Suprapubic skin (tissue), 4 donors: ENCODE data around the gene PCNX2. TPM values are rescaled to one million over a fixed set of nuclear protein-coding genes. Genes with fewer than 3 reads are reported as not detected.

Experiments
- DNase-seq, 2 donors: peaks; one replicate each; pipeline ENCODE4 v3.0.0-alpha.2; 2019; ENCODE audit warnings: low spot score in 2 of 2
- H3K27ac ChIP-seq: fragments of 200-600 bp; sonication (generic); one replicate; pipeline ENCODE4 v1.5.1; 2019
- H3K27me3 ChIP-seq: fragments of 200-600 bp; sonication (generic); one replicate; pipeline ENCODE4 v1.5.1; 2019
- H3K36me3 ChIP-seq: fragments of 200-600 bp; sonication (generic); one replicate; pipeline ENCODE4 v1.5.1; 2019
- H3K4me1 ChIP-seq: fragments of 200-600 bp; sonication (generic); one replicate; pipeline ENCODE4 v1.5.1; 2019
- H3K4me3 ChIP-seq: fragments of 200-600 bp; sonication (generic); one replicate; pipeline ENCODE4 v1.5.1; 2019; ENCODE audit warnings: mild to moderate bottlenecking
- H3K9me3 ChIP-seq: fragments of 200-600 bp; sonication (generic); one replicate; pipeline ENCODE4 v1.5.1; 2019
- EP300 ChIP-seq: sonication (generic); formaldehyde crosslinking; IDR thresholded peaks from one replicate; pipeline ENCODE4 v1.6.1; 2017; ENCODE audit warnings: antibody characterized with exemption
- POLR2A ChIP-seq, 2 donors: fragments of 450-650 bp; IDR thresholded peaks; one replicate each; pipeline ENCODE4 v1.6.1; 2017; ENCODE audit warnings: antibody characterized with exemption in 2 of 2, mild to moderate bottlenecking in 2 of 2, moderate library complexity in 2 of 2
- POLR2AphosphoS5 ChIP-seq, 3 donors: sonication (generic); formaldehyde crosslinking; IDR thresholded peaks; one replicate each; pipeline ENCODE4 v1.6.1; 2017; ENCODE audit warnings: antibody characterized with exemption in 3 of 3
- WGBS: methylation state at CpG from one replicate; pipeline ENCODE4 v1.1.5; 2018; 5-methylcytosine and 5-hydroxymethylcytosine counted together
- total RNA-seq, 4 donors: library from RNA; depleted of rRNA; stranded (reverse); fragments of >200 nt; gene quantifications; one replicate each; pipeline ENCODE4 v1.1.0, GENCODE V29; 2016
- TF ChIP-seq, protein P1 (sequence below), 2 donors: fragments of 200-600 bp in 1 of 2; fragments of 450-650 bp in 1 of 2; sonication (generic) in 1 of 2; IDR thresholded peaks; one replicate each; pipeline ENCODE4 v1.5.1; 2016 to 2019; ENCODE audit warnings: antibody characterized with exemption in 2 of 2, mild to moderate bottlenecking in 1 of 2, moderate library complexity in 1 of 2

PCNX2 gene
- total RNA-seq, 4 donors from 2014 or later = 8.9 to 21.4 (median 14.3) TPM

- TF ChIP-seq, protein P1, sequence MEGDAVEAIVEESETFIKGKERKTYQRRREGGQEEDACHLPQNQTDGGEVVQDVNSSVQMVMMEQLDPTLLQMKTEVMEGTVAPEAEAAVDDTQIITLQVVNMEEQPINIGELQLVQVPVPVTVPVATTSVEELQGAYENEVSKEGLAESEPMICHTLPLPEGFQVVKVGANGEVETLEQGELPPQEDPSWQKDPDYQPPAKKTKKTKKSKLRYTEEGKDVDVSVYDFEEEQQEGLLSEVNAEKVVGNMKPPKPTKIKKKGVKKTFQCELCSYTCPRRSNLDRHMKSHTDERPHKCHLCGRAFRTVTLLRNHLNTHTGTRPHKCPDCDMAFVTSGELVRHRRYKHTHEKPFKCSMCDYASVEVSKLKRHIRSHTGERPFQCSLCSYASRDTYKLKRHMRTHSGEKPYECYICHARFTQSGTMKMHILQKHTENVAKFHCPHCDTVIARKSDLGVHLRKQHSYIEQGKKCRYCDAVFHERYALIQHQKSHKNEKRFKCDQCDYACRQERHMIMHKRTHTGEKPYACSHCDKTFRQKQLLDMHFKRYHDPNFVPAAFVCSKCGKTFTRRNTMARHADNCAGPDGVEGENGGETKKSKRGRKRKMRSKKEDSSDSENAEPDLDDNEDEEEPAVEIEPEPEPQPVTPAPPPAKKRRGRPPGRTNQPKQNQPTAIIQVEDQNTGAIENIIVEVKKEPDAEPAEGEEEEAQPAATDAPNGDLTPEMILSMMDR (IDR thresholded peaks at IDR 0.05) = no peak
- TF ChIP-seq POLR2AphosphoS5 (IDR thresholded peaks at IDR 0.05) = no peak
- no peak for TF ChIP-seq POLR2A (IDR thresholded peaks at IDR 0.05)
- no peak for TF ChIP-seq EP300
- Histone ChIP-seq H3K4me1 (no peaks in the 10 kb centered on the region), H3K9me3 (no peaks in the 10 kb centered on the region), H3K36me3 (peaks cover 12% of the 10 kb centered on the region), H3K27me3 (no peaks in the 10 kb centered on the region), H3K4me3 (no peak overlapping the region), H3K27ac (no peak overlapping the region)
- WGBS = 88% methylated on average over 3 of the region's 3 CpGs
- peak in 1 of 2 donors; percentile 44 for DNase-seq
These were observed 303.3 kb downstream of the PCNX2 start for GRCh38 chr1:232992227-232992626.

GRCh38 chr1:232991238-232991637, 304.3 kb downstream of the PCNX2 start:
- Histone ChIP-seq H3K9me3 (no peaks in the 10 kb centered on the region), H3K27ac (no peak overlapping the region), H3K36me3 (peaks cover 10% of the 10 kb centered on the region), H3K4me1 (no peaks in the 10 kb centered on the region), H3K4me3 (no peak overlapping the region), H3K27me3 (no peaks in the 10 kb centered on the region)
- DNase-seq = peak in 1 of 2 donors; percentile 47
- TF ChIP-seq POLR2AphosphoS5 (IDR thresholded peaks at IDR 0.05) (no peak), EP300 (no peak)
- WGBS = 88% methylated on average over 7 of the region's 7 CpGs

- Histone ChIP-seq H3K27ac (no peak overlapping the region), H3K4me1 (no peaks in the 10 kb centered on the region), H3K36me3 (peaks cover 9% of the 10 kb centered on the region), H3K27me3 (no peaks in the 10 kb centered on the region), H3K4me3 (no peak overlapping the region), H3K9me3 (no peaks in the 10 kb centered on the region)
- WGBS = 95% methylated on average over 13 of the region's 20 CpGs
- TF ChIP-seq EP300 (no peak), POLR2AphosphoS5 (IDR thresholded peaks at IDR 0.05) (no peak), POLR2A (IDR thresholded peaks at IDR 0.05) (no peak)
- TF ChIP-seq, protein P1 (IDR thresholded peaks at IDR 0.05) = no peak
- peak in 1 of 2 donors; percentile 70 for DNase-seq
These were observed 305.1 kb downstream of the PCNX2 start for GRCh38 chr1:232990176-232991128.

DNA sequence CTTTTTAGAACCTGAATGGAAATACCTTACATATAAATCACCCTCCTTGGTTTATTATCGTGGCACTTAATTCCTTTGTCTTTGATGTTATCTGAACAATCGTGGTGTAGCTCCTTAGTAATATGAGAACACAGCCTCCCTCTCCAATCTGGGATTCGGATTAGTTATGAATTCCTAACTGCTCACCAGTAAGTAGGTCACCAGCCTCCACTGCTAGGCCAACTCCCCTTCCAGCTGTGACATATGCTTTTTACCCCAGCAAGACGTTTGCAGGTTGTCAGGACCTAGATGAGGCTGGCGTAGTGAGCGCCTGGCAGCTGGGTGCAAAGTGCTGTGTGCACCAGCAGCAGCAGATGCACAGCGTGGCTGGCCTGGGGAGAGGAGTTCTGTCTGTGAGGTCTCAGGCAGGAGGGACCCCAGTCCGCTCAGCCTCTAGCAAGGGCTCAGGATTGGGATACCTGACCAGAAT, 306.9 kb downstream of the PCNX2 start:
- DNase-seq = peak in 1 of 2 donors; percentile 60
- no peak for TF ChIP-seq POLR2A (IDR thresholded peaks at IDR 0.05)
- TF ChIP-seq POLR2AphosphoS5 (IDR thresholded peaks at IDR 0.05) = no peak
- TF ChIP-seq, protein P1 (IDR thresholded peaks at IDR 0.05) = no peak
- TF ChIP-seq EP300 = no peak
- Histone ChIP-seq H3K9me3 (no peaks in the 10 kb centered on the region), H3K27ac (no peak overlapping the region), H3K27me3 (no peaks in the 10 kb centered on the region), H3K4me1 (no peaks in the 10 kb centered on the region), H3K4me3 (no peak overlapping the region), H3K36me3 (peaks cover 14% of the 10 kb centered on the region)
- WGBS = 63% methylated on average over 7 of the region's 8 CpGs

DNA sequence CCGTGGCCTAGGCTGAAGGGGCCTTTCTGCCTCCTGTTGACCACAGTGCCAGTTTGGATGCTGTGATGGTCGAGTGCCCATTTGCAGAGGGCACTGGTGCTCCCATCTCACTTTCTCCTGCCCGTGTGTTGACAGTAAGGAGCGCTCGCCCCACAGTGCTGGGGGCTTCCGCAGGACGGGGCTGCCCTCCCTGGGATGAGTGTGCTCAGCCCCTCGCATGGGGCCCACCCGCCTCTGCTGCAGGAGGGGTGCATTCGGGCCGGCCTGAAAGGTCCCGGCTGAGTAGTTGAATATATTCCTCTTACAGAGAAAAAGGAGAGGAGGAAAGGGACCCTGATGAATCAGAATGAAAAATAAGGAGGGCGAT, 307.8 kb downstream of the PCNX2 start:
- Histone ChIP-seq H3K27me3 (no peaks in the 10 kb centered on the region), H3K9me3 (no peaks in the 10 kb centered on the region), H3K36me3 (peaks cover 14% of the 10 kb centered on the region), H3K4me1 (peaks cover 1% of the 10 kb centered on the region), H3K4me3 (no peak overlapping the region), H3K27ac (no peak overlapping the region)
- 86% methylated on average over 12 of the region's 13 CpGs for WGBS
- TF ChIP-seq POLR2A (IDR thresholded peaks at IDR 0.05) (no peak), POLR2AphosphoS5 (IDR thresholded peaks at IDR 0.05) (no peak), EP300 (no peak)
- TF ChIP-seq, protein P1 (IDR thresholded peaks at IDR 0.05) = no peak
- DNase-seq = peak in 1 of 2 donors; percentile 40
